ENCODE data around the gene RPL13A.

RPL13A gene

DNA sequence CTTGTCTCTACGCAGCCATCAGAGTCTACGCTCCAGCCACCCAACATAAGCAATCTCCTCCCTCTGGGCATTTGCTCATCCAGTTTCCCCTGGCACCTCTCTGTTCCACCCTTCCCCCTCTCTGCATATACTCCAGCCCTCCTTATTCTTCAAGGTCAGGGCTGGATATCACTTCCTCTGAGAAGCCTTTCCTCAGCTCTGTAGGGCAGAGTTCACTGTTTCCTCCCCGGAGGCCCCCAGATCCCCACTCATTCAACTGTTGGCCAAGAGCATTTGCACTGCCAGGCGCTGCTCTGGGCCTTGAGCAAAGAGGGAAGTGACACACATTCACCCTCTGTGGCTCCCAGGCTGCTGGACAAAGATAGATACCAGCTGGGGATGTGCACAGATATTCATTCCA is 28.4 kb downstream of the RPL13A start:
- no peak for FAIRE-seq
- no peak for TF ChIP-seq POLR2A (IDR thresholded peaks at IDR 0.05; ENCODE audit: low read depth, low read length)

DNA sequence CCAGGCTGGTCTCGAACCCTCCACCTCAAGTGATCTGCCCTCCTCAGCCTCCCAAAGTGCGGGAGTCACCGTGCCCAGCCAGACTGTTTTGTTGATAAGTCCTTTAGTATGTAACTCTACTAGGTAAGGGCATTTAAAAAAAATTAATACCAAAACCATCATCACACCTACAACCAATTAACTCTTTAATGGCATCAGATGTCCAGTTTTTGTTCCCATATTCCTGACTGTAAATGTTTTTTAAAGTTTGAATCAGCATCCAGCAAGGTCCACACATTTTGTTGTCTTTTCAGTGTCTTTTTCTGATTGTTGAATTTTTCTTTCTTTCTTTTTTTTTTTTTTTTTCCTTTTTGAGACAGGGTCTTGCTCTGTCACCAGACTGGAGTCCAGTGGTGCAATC is 30.6 kb downstream of the RPL13A start:
- no peak for FAIRE-seq
- TF ChIP-seq POLR2A (IDR thresholded peaks at IDR 0.05; ENCODE audit: low read depth, low read length) = no peak
- no peak for DNase-seq (ENCODE audit: insufficient read length, low spot score)

More for the DNA sequence above, 28.4 kb downstream of the RPL13A start:
- DNase-seq (ENCODE audit: insufficient read length, low spot score) = no peak

DNA sequence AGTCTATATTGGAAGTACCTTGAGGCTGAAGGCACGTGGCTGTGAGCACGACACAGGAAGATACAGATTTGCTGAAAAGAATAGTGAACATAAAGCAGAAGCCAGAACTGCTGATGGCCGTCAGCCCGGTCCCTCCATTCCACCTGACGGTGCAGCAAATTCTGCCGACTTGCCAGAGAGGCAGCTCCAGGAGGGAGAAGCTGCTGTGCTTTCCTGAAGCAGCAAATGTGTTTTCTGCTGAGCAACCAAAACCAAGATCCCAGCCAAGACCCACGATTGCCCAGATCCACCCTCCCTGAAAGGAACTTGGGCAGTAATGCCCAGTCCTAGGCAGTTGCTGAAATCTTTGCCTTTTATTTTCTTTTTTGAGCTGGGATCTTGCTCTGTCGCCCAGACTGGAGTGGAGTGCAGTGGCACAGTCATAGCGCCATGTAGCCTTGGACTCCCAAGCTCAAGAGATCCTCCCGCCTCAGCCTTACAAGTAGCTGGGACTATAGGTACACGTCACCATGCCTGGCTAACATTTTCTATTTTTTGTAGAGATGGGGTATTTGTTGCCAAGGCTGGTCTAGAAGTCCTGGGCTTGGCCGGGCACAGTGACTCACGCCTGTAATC is 33.4 kb downstream of the RPL13A start:
- DNase-seq (ENCODE audit: insufficient read length, low spot score) = no peak
- no peak for TF ChIP-seq POLR2A (IDR thresholded peaks at IDR 0.05; ENCODE audit: low read depth, low read length)
- no peak for FAIRE-seq

DNA sequence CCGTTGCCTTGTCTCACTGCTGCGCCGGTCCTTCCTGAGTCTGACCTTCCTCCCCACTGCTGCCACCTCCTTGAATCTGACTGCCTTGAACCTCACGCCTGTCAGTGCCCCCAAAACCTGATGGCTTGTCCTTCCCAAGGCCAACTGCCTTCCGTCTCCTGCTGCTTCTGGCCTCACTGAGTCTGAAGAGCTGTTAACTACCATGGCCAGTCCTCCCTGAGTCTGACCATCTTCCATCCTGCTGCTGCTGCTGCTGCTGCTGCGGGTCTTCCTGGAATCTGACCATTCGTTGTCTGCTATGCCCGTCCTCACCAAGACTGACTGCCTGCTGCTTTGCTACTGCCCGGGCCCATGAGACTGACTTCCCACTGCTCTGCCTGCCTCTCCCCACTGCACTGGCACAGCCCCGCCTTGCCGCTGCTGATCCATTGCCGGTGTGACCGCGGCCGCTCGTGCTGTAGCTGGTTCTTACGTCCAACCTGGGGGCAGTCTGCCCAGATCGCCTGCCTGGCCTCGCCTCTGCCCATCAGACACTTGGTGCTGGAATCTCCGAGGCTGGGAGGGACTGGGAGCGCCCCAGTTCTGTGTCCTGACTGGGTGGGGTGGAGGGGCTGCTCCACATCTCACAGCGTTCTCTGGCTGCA is 37.5 kb downstream of the RPL13A start:
- DNase-seq (ENCODE audit: insufficient read length, low spot score) (no peak), FAIRE-seq (no peak)
- TF ChIP-seq POLR2A (IDR thresholded peaks at IDR 0.05; ENCODE audit: low read depth, low read length) = no peak

DNA sequence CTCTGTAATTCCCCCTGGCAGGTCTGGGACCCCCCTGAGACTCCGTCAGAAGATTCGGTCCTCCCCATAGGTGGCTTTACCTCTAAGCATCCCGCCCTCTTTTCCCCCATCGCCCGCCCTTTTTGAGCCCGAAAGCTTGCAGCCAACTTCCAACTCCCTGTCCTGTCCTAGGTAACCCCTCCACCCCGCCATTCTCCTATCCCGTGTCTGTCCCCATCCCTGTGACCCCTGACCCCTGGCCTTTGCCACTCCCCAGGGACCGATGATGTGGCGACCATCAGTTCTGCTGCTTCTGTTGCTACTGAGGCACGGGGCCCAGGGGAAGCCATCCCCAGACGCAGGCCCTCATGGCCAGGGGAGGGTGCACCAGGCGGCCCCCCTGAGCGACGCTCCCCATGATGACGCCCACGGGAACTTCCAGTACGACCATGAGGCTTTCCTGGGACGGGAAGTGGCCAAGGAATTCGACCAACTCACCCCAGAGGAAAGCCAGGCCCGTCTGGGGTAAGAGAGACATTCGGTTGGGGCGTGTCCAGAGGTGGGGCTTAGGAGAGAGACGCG is 40.9 kb downstream of the RPL13A start:
- DNase-seq (ENCODE audit: insufficient read length, low spot score) (no peak), FAIRE-seq (no peak)
- no peak for TF ChIP-seq POLR2A (IDR thresholded peaks at IDR 0.05; ENCODE audit: low read depth, low read length)

DNA sequence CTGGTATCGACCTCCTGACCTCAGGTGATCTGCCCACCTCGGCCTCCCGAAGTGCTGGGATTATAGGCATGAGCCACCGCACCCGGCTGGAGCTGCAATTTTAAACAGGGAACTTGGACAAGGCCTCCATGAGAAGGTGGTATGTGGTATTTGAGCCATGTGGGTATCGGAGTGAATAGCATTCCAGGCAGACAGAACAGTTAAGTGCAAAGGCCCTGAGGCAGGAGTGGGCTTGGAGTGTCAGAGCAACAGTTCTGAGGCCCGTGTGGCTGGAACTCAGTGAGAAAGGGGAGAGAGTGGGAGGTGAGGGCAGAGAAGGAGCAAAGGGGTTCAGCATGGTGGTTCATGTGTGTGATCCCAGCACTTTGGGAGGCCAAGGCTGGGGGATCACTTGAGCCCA is 43.3 kb downstream of the RPL13A start:
- TF ChIP-seq POLR2A (IDR thresholded peaks at IDR 0.05; ENCODE audit: low read depth, low read length) = no peak
- DNase-seq (ENCODE audit: insufficient read length, low spot score) = no peak
- FAIRE-seq = no peak

DNA sequence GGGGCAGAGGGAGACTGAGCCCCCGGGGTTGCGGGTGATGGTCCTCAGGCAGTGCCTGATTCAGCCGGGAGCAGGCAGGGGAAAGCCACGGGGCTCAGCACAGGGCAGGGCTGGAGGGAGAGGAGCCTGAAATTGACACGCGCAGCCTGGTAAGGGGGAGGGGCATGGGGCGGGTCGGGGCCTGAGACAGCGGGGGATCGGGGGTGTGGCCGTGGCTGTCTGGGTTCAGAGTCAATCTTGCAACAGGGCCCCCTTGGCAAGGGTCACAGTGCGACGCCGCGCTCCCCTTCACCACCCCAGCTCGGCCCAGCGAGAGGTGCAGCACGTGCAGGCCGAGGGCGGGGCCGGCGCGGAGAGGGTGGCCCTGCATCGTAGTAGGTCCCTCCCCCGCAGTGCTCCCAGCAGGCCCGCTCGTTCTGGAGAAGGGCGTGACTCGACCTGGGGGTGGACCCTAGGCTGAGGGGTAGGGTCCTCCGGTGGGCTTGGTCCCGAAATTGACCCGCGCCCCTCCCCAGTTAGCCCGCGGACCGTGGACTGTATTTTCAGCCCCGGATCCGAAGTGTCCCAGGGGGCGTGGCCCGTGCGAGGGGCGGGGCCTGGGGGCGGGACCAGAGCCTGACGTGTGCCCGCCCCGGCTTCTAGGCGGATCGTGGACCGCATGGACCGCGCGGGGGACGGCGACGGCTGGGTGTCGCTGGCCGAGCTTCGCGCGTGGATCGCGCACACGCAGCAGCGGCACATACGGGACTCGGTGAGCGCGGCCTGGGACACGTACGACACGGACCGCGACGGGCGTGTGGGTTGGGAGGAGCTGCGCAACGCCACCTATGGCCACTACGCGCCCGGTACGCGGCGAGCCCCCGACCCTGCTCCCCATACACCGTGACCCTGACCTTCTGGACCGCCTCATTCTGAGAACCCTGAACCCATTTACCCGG is 46.4 kb downstream of the RPL13A start:
- TF ChIP-seq POLR2A (IDR thresholded peaks at IDR 0.05; ENCODE audit: low read depth, low read length) = 0 out of 2 replicates have a peak, but pooled peaks have one; percentile 17
- FAIRE-seq (no peak), DNase-seq (ENCODE audit: insufficient read length, low spot score) (peak; percentile 92)

DNA sequence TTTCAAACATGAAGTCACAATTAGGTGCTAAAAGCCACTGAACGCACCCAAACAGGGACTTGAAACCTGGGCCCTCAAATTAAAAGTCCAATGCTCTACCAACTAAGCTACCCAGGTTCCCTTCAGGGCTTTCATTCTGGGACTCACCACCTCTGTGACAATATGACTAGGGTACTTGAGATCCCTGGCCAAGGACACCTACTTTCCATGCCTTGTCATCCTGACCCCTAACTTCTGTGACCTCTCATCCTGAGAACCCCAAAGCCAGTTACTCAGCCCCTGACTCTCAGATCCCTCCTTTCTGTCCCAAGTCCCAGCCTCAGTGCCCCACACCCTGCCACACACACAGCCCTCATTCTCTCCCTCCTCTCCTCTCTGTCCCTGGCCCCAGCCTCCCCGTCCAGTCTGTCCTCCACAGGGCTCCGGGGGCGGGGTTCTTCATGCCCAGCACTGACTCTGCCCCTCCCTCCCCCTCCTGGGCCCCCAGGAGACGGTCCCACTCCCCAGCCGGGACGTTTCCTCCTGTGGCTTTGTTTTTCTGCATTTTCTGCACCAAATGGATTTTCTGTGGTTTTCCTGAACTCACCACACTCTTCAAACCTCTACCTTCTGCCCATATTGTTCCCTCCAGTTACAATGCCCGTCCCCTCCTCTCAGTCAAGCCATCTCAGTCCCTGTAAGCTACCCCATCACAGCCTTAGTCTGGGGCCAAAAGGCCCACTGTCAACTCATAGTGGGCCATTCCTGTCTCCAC is 47.4 kb downstream of the RPL13A start:
- DNase-seq (ENCODE audit: insufficient read length, low spot score) (no peak), FAIRE-seq (no peak)
- TF ChIP-seq POLR2A (IDR thresholded peaks at IDR 0.05; ENCODE audit: low read depth, low read length) = no peak

DNA sequence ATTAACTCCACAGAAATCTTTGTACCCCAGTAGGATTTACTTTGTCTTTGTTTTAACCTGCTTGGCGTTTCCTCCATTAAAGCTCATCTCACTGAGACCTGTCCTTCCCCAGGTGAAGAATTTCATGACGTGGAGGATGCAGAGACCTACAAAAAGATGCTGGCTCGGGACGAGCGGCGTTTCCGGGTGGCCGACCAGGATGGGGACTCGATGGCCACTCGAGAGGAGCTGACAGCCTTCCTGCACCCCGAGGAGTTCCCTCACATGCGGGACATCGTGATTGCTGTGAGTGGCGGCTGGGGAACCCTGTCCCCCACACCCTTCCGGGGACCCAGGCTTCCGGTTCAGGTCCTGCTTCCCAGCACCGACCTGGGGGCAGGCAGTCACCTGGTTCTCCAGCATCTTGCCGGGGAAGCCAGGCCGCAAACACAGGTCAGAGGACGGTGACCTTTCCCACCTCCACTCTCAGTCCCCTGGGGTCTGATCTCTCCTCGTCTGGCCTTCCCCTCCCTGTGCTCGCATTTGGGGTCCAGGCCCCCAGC is 49.6 kb downstream of the RPL13A start:
- no peak for TF ChIP-seq POLR2A (IDR thresholded peaks at IDR 0.05; ENCODE audit: low read depth, low read length)
- no peak for DNase-seq (ENCODE audit: insufficient read length, low spot score)
- no peak for FAIRE-seq

DNA sequence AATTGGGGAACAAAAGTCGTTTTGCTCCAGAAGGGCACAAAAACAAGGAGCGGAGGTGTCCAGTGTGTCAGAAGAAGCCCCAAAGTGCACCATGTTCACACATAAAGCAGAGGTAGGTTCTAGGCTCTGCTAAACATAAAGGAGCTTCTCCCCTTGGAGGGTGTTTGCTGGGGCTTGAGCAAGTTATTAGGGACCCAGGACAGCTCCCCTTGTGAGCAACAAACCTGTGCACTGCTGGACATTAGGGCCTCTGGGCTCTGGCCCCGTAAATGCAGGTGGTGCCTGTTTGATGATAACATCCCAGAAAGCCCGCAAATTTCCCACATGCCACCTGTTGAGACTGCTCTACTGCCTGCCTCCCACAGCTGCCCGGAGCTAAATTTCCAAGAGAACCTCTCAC is 51.2 kb downstream of the RPL13A start:
- FAIRE-seq (no peak), DNase-seq (ENCODE audit: insufficient read length, low spot score) (no peak)
- no peak for TF ChIP-seq POLR2A (IDR thresholded peaks at IDR 0.05; ENCODE audit: low read depth, low read length)

DNA sequence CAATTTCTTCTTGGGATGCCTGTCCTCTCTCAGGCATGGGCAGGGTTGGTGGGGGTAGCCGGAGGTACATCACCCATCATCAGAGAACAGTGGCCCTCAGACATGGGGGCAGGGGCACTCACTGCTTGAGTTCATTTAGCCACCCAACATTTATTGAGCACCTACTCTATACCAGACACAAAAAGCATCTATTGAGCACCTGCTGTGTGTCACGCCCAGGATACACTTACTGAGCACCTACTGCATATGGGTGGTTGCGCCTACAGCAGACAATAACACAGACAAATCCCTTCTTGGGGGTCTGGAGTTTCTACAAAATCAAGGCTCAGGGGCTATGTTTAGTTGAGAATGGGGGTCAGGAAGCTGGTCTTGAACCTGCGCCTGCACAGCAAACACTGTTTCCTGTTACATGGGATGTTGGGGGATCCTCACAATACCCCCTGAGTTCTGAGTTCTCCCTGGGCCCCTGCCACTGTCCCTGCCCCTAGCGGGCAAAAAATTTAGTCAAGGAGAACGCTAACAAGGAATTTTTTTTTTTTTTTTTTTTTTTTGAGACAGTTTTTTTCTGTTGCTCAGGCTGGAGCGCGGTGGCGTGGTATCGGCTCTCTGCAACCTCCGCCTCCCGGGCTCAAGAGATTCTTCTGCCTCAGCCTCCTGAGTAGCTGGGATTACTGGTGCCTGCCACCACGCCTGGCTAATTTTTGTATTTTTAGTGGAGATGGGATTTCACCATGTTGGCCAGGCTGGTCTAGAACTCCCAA is 52.0 kb downstream of the RPL13A start:
- no peak for TF ChIP-seq POLR2A (IDR thresholded peaks at IDR 0.05; ENCODE audit: low read depth, low read length)
- DNase-seq (ENCODE audit: insufficient read length, low spot score) (no peak), FAIRE-seq (no peak)

Data from H54 (cell line).